H1 (cell line): ENCODE data around the gene DOCK9.

Experiments used
- CREB1 ChIP-seq: IDR thresholded peaks from 2 replicates; pipeline ENCODE4 v1.6.1; 2012; ENCODE audit warnings: inconsistent platforms
- HDAC2 ChIP-seq, 2 experiments: fragments of 300-600 bp in 1 of 2; sonication (generic) in 1 of 2; IDR thresholded peaks; 2 replicates each; pipeline ENCODE4 v1.6.1; 2011 to 2012; ENCODE audit warnings: low read depth in 2 of 2, low read length in 2 of 2, mild to moderate bottlenecking in 2 of 2, moderate library complexity in 2 of 2, borderline replicate concordance in 1 of 2, inconsistent platforms in 1 of 2
- JUN ChIP-seq: IDR thresholded peaks from 2 replicates; pipeline ENCODE4 v1.6.1; 2011; ENCODE audit warnings: low read depth, mild to moderate bottlenecking, improper control_type of control experiment, low read length
- JUND ChIP-seq: IDR thresholded peaks from 2 replicates; pipeline ENCODE4 v1.6.1; 2011; ENCODE audit warnings: mild to moderate bottlenecking, improper control_type of control experiment, low read length
- KDM1A ChIP-seq: fragments of 200-600, 300-600 bp; sonication (generic); IDR thresholded peaks from 2 replicates; pipeline ENCODE4 v1.7.1; 2016; ENCODE audit warnings: mild to moderate bottlenecking, low read length, borderline replicate concordance
- TF ChIP-seq, protein P1 (sequence below): IDR thresholded peaks from 2 replicates; pipeline ENCODE4 v1.6.1; 2011; ENCODE audit warnings: low read length, improper control_type of control experiment
- TF ChIP-seq, protein P2 (sequence below): IDR thresholded peaks from 2 replicates; pipeline ENCODE4 v1.6.1; 2012; ENCODE audit warnings: inconsistent platforms
- TF ChIP-seq, protein P3 (sequence below), 3 experiments: IDR thresholded peaks; 1 replicate in 2 of 3; 2 replicates in 1 of 3; pipeline versions ENCODE4 v1.5.1 to v1.6.1; 2011; ENCODE audit warnings: low read length in 3 of 3, mild to moderate bottlenecking in 3 of 3, inconsistent platforms in 2 of 3, low read depth in 1 of 3, moderate library complexity in 1 of 3; ENCODE audit not compliant: insufficient read depth in 1 of 3; ENCODE audit errors: control extremely low read depth in 1 of 3

DNA sequence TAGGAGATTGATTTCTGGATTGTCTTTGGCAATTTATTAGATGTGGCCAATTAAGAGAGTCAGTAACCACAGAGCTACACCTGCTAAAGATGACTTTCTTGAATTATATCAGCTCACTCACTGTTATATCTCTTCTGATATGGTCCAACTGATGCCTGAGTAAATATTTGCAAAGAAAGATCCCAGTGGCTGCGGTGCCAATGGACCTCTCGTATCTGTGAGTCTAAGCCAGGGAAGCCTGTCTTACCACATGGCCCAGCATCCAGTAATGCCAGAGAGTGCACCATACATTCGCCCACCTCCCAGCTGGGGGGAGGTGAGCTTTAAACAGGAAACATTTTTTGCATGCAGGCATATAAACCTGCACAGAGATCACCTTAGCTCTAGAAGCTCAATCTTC is 142.7 kb downstream of the DOCK9 start:
- TF ChIP-seq HDAC2 (IDR thresholded peaks at IDR 0.05; ENCODE audit: borderline replicate concordance in 1 of 2, low read depth in 2 of 2, low read length in 2 of 2) (no peak), JUN (no peak), KDM1A (no peak), JUND (no peak), CREB1 (no peak)
- TF ChIP-seq, protein P1, sequence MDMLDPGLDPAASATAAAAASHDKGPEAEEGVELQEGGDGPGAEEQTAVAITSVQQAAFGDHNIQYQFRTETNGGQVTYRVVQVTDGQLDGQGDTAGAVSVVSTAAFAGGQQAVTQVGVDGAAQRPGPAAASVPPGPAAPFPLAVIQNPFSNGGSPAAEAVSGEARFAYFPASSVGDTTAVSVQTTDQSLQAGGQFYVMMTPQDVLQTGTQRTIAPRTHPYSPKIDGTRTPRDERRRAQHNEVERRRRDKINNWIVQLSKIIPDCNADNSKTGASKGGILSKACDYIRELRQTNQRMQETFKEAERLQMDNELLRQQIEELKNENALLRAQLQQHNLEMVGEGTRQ: no peak
- TF ChIP-seq, protein P2, sequence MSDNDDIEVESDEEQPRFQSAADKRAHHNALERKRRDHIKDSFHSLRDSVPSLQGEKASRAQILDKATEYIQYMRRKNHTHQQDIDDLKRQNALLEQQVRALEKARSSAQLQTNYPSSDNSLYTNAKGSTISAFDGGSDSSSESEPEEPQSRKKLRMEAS: no peak
- TF ChIP-seq, protein P3, sequence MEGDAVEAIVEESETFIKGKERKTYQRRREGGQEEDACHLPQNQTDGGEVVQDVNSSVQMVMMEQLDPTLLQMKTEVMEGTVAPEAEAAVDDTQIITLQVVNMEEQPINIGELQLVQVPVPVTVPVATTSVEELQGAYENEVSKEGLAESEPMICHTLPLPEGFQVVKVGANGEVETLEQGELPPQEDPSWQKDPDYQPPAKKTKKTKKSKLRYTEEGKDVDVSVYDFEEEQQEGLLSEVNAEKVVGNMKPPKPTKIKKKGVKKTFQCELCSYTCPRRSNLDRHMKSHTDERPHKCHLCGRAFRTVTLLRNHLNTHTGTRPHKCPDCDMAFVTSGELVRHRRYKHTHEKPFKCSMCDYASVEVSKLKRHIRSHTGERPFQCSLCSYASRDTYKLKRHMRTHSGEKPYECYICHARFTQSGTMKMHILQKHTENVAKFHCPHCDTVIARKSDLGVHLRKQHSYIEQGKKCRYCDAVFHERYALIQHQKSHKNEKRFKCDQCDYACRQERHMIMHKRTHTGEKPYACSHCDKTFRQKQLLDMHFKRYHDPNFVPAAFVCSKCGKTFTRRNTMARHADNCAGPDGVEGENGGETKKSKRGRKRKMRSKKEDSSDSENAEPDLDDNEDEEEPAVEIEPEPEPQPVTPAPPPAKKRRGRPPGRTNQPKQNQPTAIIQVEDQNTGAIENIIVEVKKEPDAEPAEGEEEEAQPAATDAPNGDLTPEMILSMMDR (IDR thresholded peaks at IDR 0.05; ENCODE audit: control extremely low read depth in 1 of 3, insufficient read depth in 1 of 3, low read depth in 1 of 3, low read length in 3 of 3): no peak
